Renal cortex interstitium (tissue), 11 donors: ENCODE results near the gene SZRD1. TPM values are rescaled to one million over a fixed set of nuclear protein-coding genes. Genes with fewer than 3 reads are reported as not detected.

ENCODE experiments used
- DNase-seq, 11 donors: peaks; one replicate each; pipeline ENCODE4 v3.0.0-alpha.2; 2013; ENCODE audit warnings: low read depth in 9 of 11, low spot score in 4 of 11; ENCODE audit errors: extremely low read depth in 1 of 11
- polyA plus RNA-seq, 3 donors: library from polyadenylated mRNA; unstranded; fragments of 120-200 nt; gene quantifications; one replicate each; pipeline ENCODE4 v1.2.1, GENCODE V29; 2013; ENCODE audit not compliant: insufficient read length in 3 of 3

Gene SZRD1
- polyA plus RNA-seq, 3 donors, result 101 to 122 (median 102) TPM

GRCh38 chr1:16378443-16378842 is 11.4 kb downstream of the SZRD1 start:
- DNase-seq, result no peak

GRCh38 chr1:16380868-16381267 is 13.8 kb downstream of the SZRD1 start:
- DNase-seq, result no peak

GRCh38 chr1:16383888-16384287 is 16.8 kb downstream of the SZRD1 start:
- DNase-seq, result no peak

- no peak for DNase-seq
These were observed 18.8 kb downstream of the SZRD1 start for GRCh38 chr1:16385659-16386453.

GRCh38 chr1:16386454-16387113 is 19.5 kb downstream of the SZRD1 start:
- no peak for DNase-seq

GRCh38 chr1:16387201-16388188 is 20.5 kb downstream of the SZRD1 start:
- DNase-seq, result no peak

- no peak for DNase-seq
These were observed 24.4 kb downstream of the SZRD1 start for GRCh38 chr1:16391411-16391810.

GRCh38 chr1:16392740-16393569 is 25.9 kb downstream of the SZRD1 start:
- DNase-seq, result no peak

GRCh38 chr1:16393570-16394521 is 26.8 kb downstream of the SZRD1 start:
- DNase-seq, result no peak

- no peak for DNase-seq
These were observed 27.9 kb downstream of the SZRD1 start for GRCh38 chr1:16394977-16395376.

- no peak for DNase-seq
These were observed 29.5 kb downstream of the SZRD1 start for GRCh38 chr1:16396591-16396990.

- no peak for DNase-seq
These were observed 30.1 kb downstream of the SZRD1 start for GRCh38 chr1:16397120-16397519.

- no peak for DNase-seq
These were observed 31.4 kb downstream of the SZRD1 start for GRCh38 chr1:16398371-16398953.

GRCh38 chr1:16402742-16403141 is 35.7 kb downstream of the SZRD1 start:
- no peak for DNase-seq

GRCh38 chr1:16405441-16405840 is 38.4 kb downstream of the SZRD1 start:
- DNase-seq, result no peak

GRCh38 chr1:16406868-16407267 is 39.8 kb downstream of the SZRD1 start:
- no peak for DNase-seq

- DNase-seq, result no peak
These were observed 42.6 kb downstream of the SZRD1 start for GRCh38 chr1:16409536-16410152.
